NT2/D1 (cell line): ENCODE measurements around the gene CDC42.

Source experiments
- YY1 ChIP-seq: IDR thresholded peaks from 2 replicates; pipeline ENCODE4 v1.6.1; 2011; ENCODE audit not compliant: insufficient read length, insufficient read depth
- ZNF274 ChIP-seq: IDR thresholded peaks from 2 replicates; pipeline ENCODE4 v1.6.1; 2011; ENCODE audit warnings: mild to moderate bottlenecking, low read depth, low read length

DNA sequence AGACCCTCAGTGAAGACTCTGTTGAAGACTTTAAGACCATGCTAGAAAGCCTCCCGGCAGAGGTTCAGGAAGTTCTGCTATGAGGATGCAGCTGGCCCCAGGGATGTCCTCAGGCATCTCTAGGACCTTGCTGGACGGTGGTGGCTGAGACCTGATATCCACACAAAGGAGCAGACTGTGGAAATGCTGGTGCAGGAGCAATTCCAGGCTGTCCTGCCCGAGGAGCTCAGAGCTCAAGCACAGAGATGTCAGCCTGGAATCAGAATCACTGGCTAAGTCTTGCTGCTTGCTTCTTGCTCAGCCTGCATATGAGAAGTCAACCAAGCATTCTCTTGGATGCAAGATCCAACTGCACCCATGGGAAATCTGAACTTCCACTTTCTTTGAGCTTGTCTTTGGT, 22.0 kb upstream of the CDC42 start:
- no peak for TF ChIP-seq YY1
- no peak for TF ChIP-seq ZNF274
